CD14-positive monocyte (primary cell): Measurements from ENCODE around the gene PPP1R1A. TPM values are rescaled to one million over a fixed set of nuclear protein-coding genes. Genes with fewer than 3 reads are reported as not detected.

Experiments
- DNase-seq, 3 donors: peaks; one replicate each; pipeline ENCODE4 v3.0.0-alpha.2; 2011 to 2022
- H2AFZ ChIP-seq: 2 replicates; pipeline ENCODE4 v1.6.0; 2012; ENCODE audit warnings: mild to moderate bottlenecking, low read depth, low read length, inconsistent platforms; ENCODE audit not compliant: insufficient read depth, poor library complexity, severe bottlenecking
- H3K27ac ChIP-seq, 2 donors: 1 replicate in 1 of 2; 2 replicates in 1 of 2; pipeline ENCODE4 v1.5.1; 2012 to 2013; ENCODE audit warnings: low read length in 2 of 2, control low read depth in 1 of 2, inconsistent platforms in 1 of 2, low read depth in 1 of 2, mild to moderate bottlenecking in 1 of 2
- H3K27me3 ChIP-seq, 2 donors: one replicate each; pipeline versions ENCODE4 v1.6.0 to v1.6.1; 2011 to 2013; ENCODE audit warnings: low read length in 2 of 2; ENCODE audit not compliant: control insufficient read depth in 2 of 2, insufficient read depth in 2 of 2
- H3K36me3 ChIP-seq, 2 donors: replicated peaks in 1 of 2; 1 replicate in 1 of 2; 2 replicates in 1 of 2; pipeline versions ENCODE4 v1.5.1 to v1.6.1; 2012 to 2013; ENCODE audit warnings: low read length in 2 of 2, control low read depth in 1 of 2, inconsistent platforms in 1 of 2, mild to moderate bottlenecking in 1 of 2; ENCODE audit not compliant: insufficient read depth in 2 of 2, control insufficient read depth in 1 of 2
- H3K4me1 ChIP-seq, 2 donors: 1 replicate in 1 of 2; 2 replicates in 1 of 2; pipeline versions ENCODE4 v1.5.1 to v1.6.1; 2012 to 2013; ENCODE audit warnings: low read length in 2 of 2, control low read depth in 1 of 2, inconsistent platforms in 1 of 2, mild to moderate bottlenecking in 1 of 2, moderate library complexity in 1 of 2; ENCODE audit not compliant: insufficient read depth in 2 of 2, control insufficient read depth in 1 of 2
- H3K4me2 ChIP-seq: replicated peaks from 2 replicates; pipeline ENCODE3; 2012; ENCODE audit warnings: low read length, moderate library complexity, mild to moderate bottlenecking; ENCODE audit not compliant: poor library complexity, severe bottlenecking; ENCODE audit errors: extremely low read depth
- H3K4me3 ChIP-seq, 3 experiments: fragments of 200-600 bp in 1 of 3; sonication (generic) in 1 of 3; replicated peaks in 1 of 3; 1 replicate in 2 of 3; 2 replicates in 1 of 3; pipeline ENCODE4 v1.5.1; 2011 to 2013; ENCODE audit warnings: low read length in 3 of 3, mild to moderate bottlenecking in 3 of 3, control low read depth in 2 of 3, low read depth in 2 of 3, inconsistent platforms in 1 of 3, moderate library complexity in 1 of 3
- H3K79me2 ChIP-seq: 2 replicates; pipeline ENCODE4 v1.6.0; 2012; ENCODE audit warnings: mild to moderate bottlenecking, control low read depth, inconsistent platforms, low read length, moderate library complexity; ENCODE audit not compliant: insufficient read depth
- H3K9ac ChIP-seq: 2 replicates; pipeline ENCODE4 v1.6.0; 2017; ENCODE audit warnings: low read length, mild to moderate bottlenecking; ENCODE audit not compliant: insufficient read depth, poor library complexity, severe bottlenecking
- H3K9me3 ChIP-seq, 2 donors: replicated peaks in 1 of 2; 1 replicate in 1 of 2; 2 replicates in 1 of 2; pipeline versions ENCODE4 v1.5.1 to v1.6.1; 2012 to 2013; ENCODE audit warnings: low read length in 2 of 2, control low read depth in 1 of 2; ENCODE audit not compliant: control insufficient read depth in 1 of 2, insufficient read depth in 1 of 2
- H4K20me1 ChIP-seq: 2 replicates; pipeline ENCODE4 v1.6.0; 2012; ENCODE audit warnings: mild to moderate bottlenecking, low read length, control low read depth, moderate library complexity; ENCODE audit not compliant: insufficient read depth
- H3K27ac Mint-ChIP-seq, 7 donors: one replicate each; pipeline ENCODE4 v1.8.0; 2020; ENCODE audit warnings: mild to moderate bottlenecking in 7 of 7, mixed read lengths in 7 of 7, moderate library complexity in 6 of 7, inconsistent platforms in 2 of 7
- H3K27me3 Mint-ChIP-seq, 3 donors: one replicate each; pipeline ENCODE4 v1.8.0; 2021 to 2022; ENCODE audit warnings: low read depth in 3 of 3, mild to moderate bottlenecking in 3 of 3, mixed read lengths in 3 of 3, moderate library complexity in 3 of 3, inconsistent platforms in 1 of 3
- H3K36me3 Mint-ChIP-seq, 2 donors: one replicate each; pipeline ENCODE4 v1.8.0; 2020; ENCODE audit warnings: mixed read lengths in 2 of 2, inconsistent platforms in 1 of 2, mild to moderate bottlenecking in 1 of 2
- H3K4me1 Mint-ChIP-seq: one replicate; pipeline ENCODE4 v1.8.0; 2020; ENCODE audit warnings: mild to moderate bottlenecking, mixed read lengths
- H3K4me3 Mint-ChIP-seq, 2 donors: one replicate each; pipeline ENCODE4 v1.8.0; 2020; ENCODE audit warnings: mild to moderate bottlenecking in 2 of 2, mixed read lengths in 2 of 2, moderate library complexity in 1 of 2
- H3K9me3 Mint-ChIP-seq, 7 donors: one replicate each; pipeline ENCODE4 v1.8.0; 2020 to 2022; ENCODE audit warnings: mixed read lengths in 7 of 7, mild to moderate bottlenecking in 6 of 7, moderate library complexity in 6 of 7, inconsistent platforms in 2 of 7
- CTCF ChIP-seq: fragments of 200-600 bp; IDR thresholded peaks from one replicate; pipeline ENCODE4 v1.8.0; 2022; ENCODE audit warnings: antibody characterized with exemption, mild to moderate bottlenecking
- WGBS: methylation state at CpG from one replicate; pipeline ENCODE4 v1.1.5; 2013; ENCODE audit warnings: missing lambda C conversion rate; ENCODE audit not compliant: insufficient coverage; 5-methylcytosine and 5-hydroxymethylcytosine counted together
- intact Hi-C, 2 donors: fragments of 100-400 bp; cut with micrococcal nuclease; formaldehyde crosslinking; loops; one replicate each; pipeline versions ENCODE4 v1.15.0 to v1.15.1; 2023
- polyA plus RNA-seq, 3 donors: library from polyadenylated mRNA; depleted of rRNA in 1 of 3; unstranded in 2 of 3; stranded (reverse) in 1 of 3; fragments of 300-500 nt in 2 of 3; fragments of >200 nt in 1 of 3; fragmentation: Illumina TruSeq in 2 of 3; gene quantifications; 1 replicate in 2 of 3; 2 replicates in 1 of 3; pipeline ENCODE4 v1.2.3, GENCODE V29; 2012 to 2021

The PPP1R1A gene
- polyA plus RNA-seq, 3 donors, result not detected

- H3K79me2 ChIP-seq, result no peaks in the 10 kb centered on the region
- H2AFZ ChIP-seq, result no peak overlapping the region
- TF ChIP-seq CTCF, result no peak
- Mint-ChIP-seq H3K27me3 (peaks cover 14 to 22% (median 19%) of the 10 kb centered on the region in 3 donors), H3K9me3 (no peaks in the 10 kb centered on the region), H3K36me3 (no peaks in the 10 kb centered on the region), H3K4me3 (no peak overlapping the region), H3K4me1 (peaks cover 2% of the 10 kb centered on the region), H3K27ac (no peak overlapping the region)
- no peak overlapping the region for H3K4me3 ChIP-seq
- H3K36me3 ChIP-seq, result no peaks in the 10 kb centered on the region
- WGBS, result no CpG with 5 or more reads among the region's 3 CpGs
- no peak overlapping the region for H3K9ac ChIP-seq
- DNase-seq, result no peak
- H3K4me1 ChIP-seq, result no peaks in the 10 kb centered on the region
- intact Hi-C loops, result no loop called here
- no peaks in the 10 kb centered on the region for H4K20me1 ChIP-seq
- H3K27ac ChIP-seq, result no peak overlapping the region
- H3K27me3 ChIP-seq, result peaks cover 0 to 6% of the 10 kb centered on the region in 2 donors
- H3K4me2 ChIP-seq, result no peak overlapping the region
- H3K9me3 ChIP-seq, result no peaks in the 10 kb centered on the region
Observed at GRCh38 chr12:54595471-54595870, 7.0 kb upstream of the PPP1R1A start.

- no peak overlapping the region for H3K4me2 ChIP-seq
- peaks cover 30 to 35% (median 31%) of the 10 kb centered on the region in 3 donors for H3K27me3 Mint-ChIP-seq
- H3K36me3 ChIP-seq, result no peaks in the 10 kb centered on the region
- H3K9me3 ChIP-seq, result no peaks in the 10 kb centered on the region
- H3K27ac ChIP-seq, result no peak overlapping the region
- no peaks in the 10 kb centered on the region for H3K4me1 ChIP-seq
- H3K9me3 Mint-ChIP-seq, result peaks cover 0 to 7% (median 0%) of the 10 kb centered on the region in 7 donors
- intact Hi-C loops, result no loop called here
- peaks cover 6 to 7% of the 10 kb centered on the region in 2 donors for H3K36me3 Mint-ChIP-seq
- no peaks in the 10 kb centered on the region for H4K20me1 ChIP-seq
- H3K27me3 ChIP-seq, result peaks cover 11 to 23% of the 10 kb centered on the region in 2 donors
- H3K9ac ChIP-seq, result no peak overlapping the region
- no peak overlapping the region for H3K27ac Mint-ChIP-seq
- H3K4me3 ChIP-seq, result no peak overlapping the region
- no peak overlapping the region for H2AFZ ChIP-seq
- WGBS, result 90% methylated on average over 4 of the region's 5 CpGs
- no peak for DNase-seq
- peaks cover 8% of the 10 kb centered on the region for H3K4me1 Mint-ChIP-seq
- TF ChIP-seq CTCF, result no peak
- H3K79me2 ChIP-seq, result no peaks in the 10 kb centered on the region
- H3K4me3 Mint-ChIP-seq, result no peak overlapping the region
Observed at GRCh38 chr12:54593725-54594124, 5.3 kb upstream of the PPP1R1A start.
